ENCODE measurements around the gene MCC.

DNA sequence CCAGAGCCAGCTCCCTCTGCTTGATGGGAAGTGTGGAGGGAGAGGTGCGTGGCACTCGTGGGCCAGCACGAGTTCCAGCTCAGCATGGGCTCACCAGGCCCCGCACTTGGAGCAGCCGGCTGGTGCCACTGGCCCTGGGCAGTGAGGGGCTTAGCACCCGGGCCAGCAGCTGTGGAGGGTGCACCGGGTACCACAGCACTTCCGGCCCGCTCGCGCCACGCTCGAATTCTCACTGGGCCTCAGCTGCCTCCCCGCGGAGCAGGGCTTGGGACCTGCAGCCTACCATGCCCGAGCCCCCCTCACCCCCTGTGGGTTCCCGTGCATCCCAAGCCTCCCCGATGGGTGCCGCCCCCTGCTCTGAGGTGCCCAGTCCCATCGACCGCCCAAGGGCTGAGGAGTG lies 413.2 kb downstream of the MCC start:
- TF ChIP-seq REST (IDR thresholded peaks at IDR 0.05; ENCODE audit: insufficient replicate concordance, low read depth) = no peak
- no peak for TF ChIP-seq CTCF (IDR thresholded peaks at IDR 0.05; ENCODE audit: insufficient read depth, low read length)
- TF ChIP-seq POLR2AphosphoS5 (IDR thresholded peaks at IDR 0.05; ENCODE audit: low read depth) = no peak
- TF ChIP-seq GABPA (IDR thresholded peaks at IDR 0.05; ENCODE audit: low read depth) = no peak
- TF ChIP-seq SPI1 (IDR thresholded peaks at IDR 0.05; ENCODE audit: borderline replicate concordance, low read depth) = no peak
